IPS DF 19.7 (cell line): ENCODE data around the gene KCNIP2.

Source experiments
- DNase-seq: peaks from one replicate; pipeline ENCODE4 v3.0.0-alpha.2; 2013; ENCODE audit warnings: low read depth, low spot score

KCNIP2 gene

GRCh38 chr10:101782811-101783735 is 60.5 kb downstream of the KCNIP2 start, which contains the start of gene NPM3:
TSS of gene NPM3 (minus strand) at chr10:101783446. CDS start at chr10:101783390, 56 bp downstream.
- DNase-seq, result no peak

- DNase-seq, result no peak
These were observed 61.4 kb downstream of the KCNIP2 start for GRCh38 chr10:101781984-101782810.

GRCh38 chr10:101781655-101781983 is 62.0 kb downstream of the KCNIP2 start:
- DNase-seq, result no peak

DNA sequence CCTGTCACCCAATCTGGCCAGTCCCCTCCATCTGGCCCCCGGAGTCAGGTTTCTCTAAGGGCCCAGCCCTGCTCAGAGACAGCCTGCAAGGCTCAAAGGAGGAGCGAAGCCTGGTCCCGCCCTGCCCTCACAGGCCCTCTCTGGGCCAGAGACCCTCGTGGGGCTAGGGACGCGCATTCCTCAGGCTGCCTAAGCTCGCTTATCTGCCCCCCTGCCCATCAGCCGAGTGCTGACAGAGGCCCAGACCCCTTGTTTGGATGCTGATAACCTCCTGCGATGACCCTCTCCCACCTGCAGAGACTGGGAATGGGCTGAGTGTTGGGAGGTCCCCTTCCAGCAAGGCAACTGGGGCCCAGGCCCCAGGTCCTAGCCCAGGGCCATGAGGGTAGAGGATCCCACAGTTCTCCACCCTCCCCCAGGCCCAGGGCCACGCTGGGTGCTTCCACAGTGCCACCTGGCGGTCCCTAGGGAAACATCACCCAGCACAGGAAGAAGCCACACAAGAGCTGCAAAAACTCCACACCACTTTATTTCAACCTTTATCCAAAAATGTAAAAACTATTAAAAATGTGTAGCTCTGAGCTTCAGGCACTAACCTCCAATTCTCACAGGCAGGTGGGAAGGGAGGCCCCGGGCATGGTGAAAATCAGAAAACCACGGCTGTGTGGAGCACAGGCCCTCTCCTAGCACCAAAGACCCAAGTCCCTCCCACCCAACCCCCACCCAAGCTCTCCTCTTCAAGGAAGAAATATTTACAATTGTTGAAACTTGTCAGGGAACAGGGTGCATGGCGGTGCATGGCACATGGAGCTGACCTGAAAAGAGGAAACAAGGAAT is 62.6 kb downstream of the KCNIP2 start:
- no peak for DNase-seq

DNA sequence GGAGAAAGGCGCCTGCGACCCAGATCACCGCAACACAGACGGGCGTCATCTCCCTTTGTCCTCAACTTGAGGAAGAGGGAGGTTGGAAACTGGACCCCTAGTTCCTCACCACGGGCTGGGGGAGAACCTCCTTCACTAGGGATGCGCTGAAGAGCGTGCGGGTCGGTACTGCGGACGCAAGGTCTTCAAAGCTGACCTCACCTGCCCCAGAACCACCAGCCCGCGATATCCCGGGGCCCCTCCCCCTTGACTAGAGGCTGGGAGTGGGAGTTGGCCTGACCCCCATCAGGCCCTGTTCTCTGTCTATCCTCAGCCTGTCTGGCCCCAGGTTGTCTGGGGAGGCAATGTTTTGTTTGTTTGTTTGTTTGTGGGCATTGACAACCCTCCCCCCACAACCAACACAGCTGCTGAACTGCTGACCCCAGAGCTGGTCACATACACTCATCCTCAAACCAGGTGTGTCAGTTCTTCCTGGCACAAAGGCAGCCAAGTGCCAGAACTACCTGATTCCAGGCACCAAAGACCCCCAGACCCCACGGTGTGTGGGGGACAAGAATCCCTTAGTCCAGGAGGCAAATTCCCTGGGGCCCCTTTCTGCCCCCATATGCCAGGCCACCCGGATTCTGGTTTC is 63.3 kb downstream of the KCNIP2 start:
- DNase-seq, result no peak

DNA sequence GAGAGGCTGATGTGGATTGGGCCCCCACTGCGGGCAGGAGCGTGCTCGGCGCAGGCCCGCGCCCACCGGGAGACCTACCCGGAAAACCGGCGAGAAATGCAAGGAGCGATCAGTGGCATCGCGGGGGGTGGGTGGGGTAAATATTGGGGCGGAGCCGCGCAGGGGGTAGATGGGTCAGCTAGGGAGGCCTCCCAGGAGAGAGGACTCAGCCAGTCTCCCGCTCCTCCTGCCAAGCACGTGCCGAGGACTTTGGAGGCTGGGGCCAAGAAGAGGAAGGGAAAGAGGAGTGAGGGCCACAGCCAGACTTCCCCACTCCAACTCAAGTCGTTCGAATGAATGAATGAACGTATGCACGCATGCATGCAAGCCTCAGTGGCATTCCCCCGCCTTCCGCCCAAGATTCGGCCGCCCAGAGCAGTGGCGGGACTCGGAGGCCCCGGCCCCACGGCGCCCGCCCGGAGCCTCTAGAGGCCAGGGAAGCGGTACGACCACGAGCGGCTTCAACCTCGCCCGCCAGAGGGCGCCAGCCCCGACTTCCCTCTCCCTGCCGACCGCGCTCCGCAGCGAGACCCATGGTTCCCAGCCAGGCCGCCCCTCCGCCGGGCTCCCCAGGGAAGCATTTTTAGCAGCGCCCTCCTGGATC is 63.9 kb downstream of the KCNIP2 start:
- no peak for DNase-seq

GRCh38 chr10:101778781-101779543 is 64.6 kb downstream of the KCNIP2 start:
- peak; percentile 73 for DNase-seq

DNA sequence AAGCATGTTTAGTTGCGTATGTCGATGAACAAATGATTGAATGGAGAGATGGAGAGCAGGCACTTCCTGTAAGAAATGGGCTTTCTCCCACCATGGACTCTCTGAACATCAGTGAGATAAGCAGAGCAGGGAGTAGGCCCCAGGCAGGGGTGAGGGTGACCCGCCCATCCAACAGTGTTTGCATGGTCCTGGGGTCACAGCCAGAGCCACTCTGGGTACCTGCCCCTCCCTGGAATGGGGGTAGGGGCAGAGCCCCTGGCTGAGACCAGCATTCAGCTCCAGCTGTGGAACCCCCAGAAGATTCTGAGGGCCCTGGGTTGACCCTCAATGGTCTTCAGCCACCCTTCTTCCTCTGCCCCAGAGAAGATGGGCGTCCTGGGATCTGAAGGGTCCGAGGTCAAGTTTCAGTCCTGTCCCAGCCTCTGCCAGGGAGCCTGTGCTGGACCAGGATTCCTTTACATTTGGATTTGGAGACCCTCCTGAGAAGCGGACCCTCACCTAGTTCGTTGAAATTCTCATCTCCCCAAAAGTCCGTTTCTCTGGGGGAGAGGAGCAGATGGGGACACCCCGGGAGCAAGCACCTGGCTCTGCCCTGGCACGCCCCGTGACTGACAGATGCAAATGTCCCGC is 65.3 kb downstream of the KCNIP2 start:
- DNase-seq, result no peak

DNA sequence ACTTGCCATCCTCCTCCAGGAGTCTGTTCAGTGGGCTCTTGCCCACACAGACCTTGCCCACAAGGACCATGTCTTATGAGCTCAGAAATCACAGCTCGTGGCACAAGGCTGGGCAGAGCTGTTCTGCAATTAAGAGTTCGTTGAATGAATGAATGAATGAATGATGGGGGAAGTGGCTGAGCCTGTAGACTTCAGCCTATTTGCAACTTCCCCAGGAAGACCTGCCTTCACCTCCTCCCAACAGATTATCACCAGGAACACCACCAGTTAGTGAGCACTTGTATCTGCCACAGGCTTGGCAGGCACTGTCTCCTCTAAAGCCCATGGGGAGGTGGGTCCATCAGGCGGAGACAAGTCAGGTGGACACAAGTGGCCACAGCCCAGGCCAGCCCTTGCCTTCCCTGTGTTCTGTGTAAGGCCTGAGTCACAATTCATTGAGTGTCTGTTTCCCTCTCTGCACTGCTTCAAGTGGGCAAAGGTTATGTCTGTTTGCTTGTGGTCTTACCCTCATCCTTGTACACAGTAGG is 65.9 kb downstream of the KCNIP2 start:
- no peak for DNase-seq

DNA sequence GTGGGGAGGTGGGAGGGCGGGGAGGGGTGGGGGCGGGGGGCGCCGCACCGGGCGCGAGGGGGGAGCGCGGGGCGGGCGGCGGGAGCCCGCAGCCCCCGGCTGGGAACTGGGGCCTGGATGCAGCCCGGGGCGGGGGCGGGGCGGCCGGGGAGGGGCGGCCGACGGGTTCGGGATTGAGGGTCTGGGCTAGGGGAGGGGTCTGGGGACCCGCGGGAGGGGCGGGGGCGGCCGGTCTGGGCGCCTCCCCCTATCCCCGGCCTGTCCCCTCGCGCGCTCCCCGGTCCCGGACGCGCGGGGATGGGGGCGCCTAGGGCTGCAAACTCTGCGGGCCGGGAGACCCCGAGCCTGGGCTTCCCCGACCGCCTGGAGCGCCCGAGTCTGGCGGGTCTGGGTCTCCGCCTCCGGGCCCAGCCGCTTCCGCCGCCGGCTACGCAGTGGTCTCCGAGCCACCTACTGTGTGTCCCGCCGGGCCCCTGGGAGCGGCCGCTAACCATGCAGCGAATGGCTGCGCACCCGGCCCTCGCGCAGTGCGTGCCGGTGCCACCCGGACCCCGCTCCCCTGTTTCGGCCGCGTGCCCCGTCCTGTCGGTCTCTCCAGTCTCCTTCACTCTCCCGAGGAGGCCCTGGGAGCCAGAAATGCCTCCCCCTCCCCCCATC is 67.3 kb downstream of the KCNIP2 start:
- no peak for DNase-seq
